ENCODE data around the gene APLP2. TPM values are rescaled to one million over a fixed set of nuclear protein-coding genes. Genes with fewer than 3 reads are reported as not detected.

The APLP2 gene
- total RNA-seq = 515 and 720 TPM in 2 replicates

GRCh38 chr11:130069659-130070108 is at the start of gene APLP2:
TSS of gene APLP2 (plus strand) at chr11:130069894. CDS start at chr11:130069978, 84 bp downstream.

GRCh38 chr11:130159657-130160497 is 90.2 kb downstream of the APLP2 start, which contains the start of gene ST14:
TSS of gene ST14 (plus strand) at chr11:130159782. CDS start at chr11:130159980, 198 bp downstream.

Other genes with a start within 250 kb of the APLP2 start
- 10.2 and 16.9 TPM in 2 replicates for gene NFRKB, start 174.3 kb upstream of the APLP2 start, total RNA-seq
- gene PRDM10, start 67.1 kb upstream of the APLP2 start, total RNA-seq = 2.8 and 3.1 TPM in 2 replicates
- under 0.01 and 0.09 TPM in 2 replicates for gene ST14, start 89.9 kb downstream of the APLP2 start, total RNA-seq
- 14.0 and 32.0 TPM in 2 replicates for gene ZBTB44, start 245.0 kb downstream of the APLP2 start, total RNA-seq

Data from bronchial smooth muscle cell (primary cell).